Peyer's patch (tissue), 4 donors: Measurements from ENCODE around the gene ETF1.

Experiments used
- CTCF ChIP-seq, 6 experiments: fragments of 450-650 bp in 4 of 6; fragments of 200-600 bp in 2 of 6; sonication (generic) in 1 of 6; IDR thresholded peaks; one replicate each; pipeline ENCODE4 v1.5.1; 2017 to 2019; ENCODE audit warnings: antibody characterized with exemption in 6 of 6, mild to moderate bottlenecking in 3 of 6, moderate library complexity in 1 of 6
- POLR2A ChIP-seq, 2 donors: fragments of 450-650 bp; IDR thresholded peaks; one replicate each; pipeline ENCODE4 v1.5.1; 2017; ENCODE audit warnings: antibody characterized with exemption in 2 of 2, mild to moderate bottlenecking in 2 of 2, moderate library complexity in 2 of 2

- no peak for TF ChIP-seq POLR2A (IDR thresholded peaks at IDR 0.05)
- TF ChIP-seq CTCF (IDR thresholded peaks at IDR 0.05) = no peak
Measured at GRCh38 chr5:138582959-138583358, 39.9 kb upstream of the ETF1 start.
